ENCODE data around the gene PEX14.

PEX14 gene

DNA sequence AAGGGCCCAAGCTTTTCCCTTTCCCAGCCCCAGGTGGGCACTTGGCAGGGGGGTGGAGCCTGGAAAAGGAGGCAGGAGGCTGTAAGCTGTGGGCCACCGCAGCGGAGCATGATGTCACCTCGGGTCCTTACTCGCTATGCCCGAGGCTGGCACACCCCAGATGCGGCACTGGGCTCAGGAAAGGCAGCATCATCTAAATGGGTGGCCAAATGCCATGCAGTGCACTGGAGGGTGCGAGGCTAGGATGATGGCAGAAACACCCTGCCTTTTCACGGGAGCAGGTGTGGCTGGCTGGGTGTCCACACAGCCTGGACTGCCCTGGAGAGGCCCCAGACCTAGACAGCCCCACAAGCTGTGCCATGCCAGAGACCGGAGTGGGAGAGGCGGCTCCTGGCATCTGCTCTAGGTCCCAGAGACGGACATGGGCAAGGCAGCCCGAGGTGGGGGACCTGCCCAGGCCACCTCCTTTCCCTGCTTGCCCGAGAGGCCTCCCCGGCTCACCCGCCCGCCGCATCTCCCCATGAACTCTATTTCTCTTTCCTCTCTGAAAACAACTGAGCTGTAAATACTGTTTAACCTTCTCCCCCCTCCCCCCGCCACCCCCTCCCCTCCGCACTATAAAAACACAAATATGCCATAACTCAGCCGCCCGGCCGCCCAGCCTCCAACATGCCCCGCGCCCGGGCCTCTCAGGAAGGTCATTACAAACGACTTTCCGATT, 197.0 kb downstream of the PEX14 start:
- no peak for TF ChIP-seq GATA1 (IDR thresholded peaks at IDR 0.05; ENCODE audit: low read depth, low read length)
- no peak for TF ChIP-seq POLR2A (IDR thresholded peaks at IDR 0.05; ENCODE audit: low read length)
- DNase-seq: no peak

DNA sequence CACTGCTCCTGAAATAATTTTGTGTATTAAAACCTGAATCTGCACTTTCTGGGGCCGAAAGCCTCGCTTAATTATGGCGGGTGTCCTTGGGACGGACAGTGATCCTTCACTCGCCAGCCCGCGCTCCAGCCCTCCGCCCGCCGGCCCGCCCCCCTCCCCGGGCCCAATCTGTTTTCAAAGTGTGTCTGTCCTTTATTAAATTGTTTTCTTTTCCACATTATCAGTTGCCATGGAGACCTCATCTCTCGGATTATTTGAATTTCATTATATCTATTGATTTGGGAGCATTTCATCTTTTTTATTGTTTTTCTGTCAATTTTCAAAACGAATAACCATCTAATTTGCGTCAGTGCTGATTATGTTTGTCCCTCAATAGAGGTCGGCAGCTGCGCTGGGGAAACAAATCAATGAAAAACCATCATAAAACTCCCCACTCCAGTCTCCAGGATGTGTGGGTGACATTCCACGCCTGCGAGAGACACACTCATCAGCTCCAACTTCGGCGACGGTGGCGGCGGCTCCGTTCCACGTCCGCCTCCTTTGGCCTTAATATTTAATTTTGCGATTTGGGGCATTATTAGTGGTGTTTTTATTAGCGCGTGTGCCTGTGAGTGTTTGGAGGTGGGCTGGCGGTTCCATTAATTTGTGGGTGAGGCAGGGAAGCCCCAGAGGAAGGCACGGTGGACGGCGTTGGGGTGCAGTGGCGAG, 197.7 kb downstream of the PEX14 start:
- TF ChIP-seq POLR2A (IDR thresholded peaks at IDR 0.05; ENCODE audit: low read length) (no peak), GATA1 (IDR thresholded peaks at IDR 0.05; ENCODE audit: low read depth, low read length) (no peak)
- no peak for DNase-seq

DNA sequence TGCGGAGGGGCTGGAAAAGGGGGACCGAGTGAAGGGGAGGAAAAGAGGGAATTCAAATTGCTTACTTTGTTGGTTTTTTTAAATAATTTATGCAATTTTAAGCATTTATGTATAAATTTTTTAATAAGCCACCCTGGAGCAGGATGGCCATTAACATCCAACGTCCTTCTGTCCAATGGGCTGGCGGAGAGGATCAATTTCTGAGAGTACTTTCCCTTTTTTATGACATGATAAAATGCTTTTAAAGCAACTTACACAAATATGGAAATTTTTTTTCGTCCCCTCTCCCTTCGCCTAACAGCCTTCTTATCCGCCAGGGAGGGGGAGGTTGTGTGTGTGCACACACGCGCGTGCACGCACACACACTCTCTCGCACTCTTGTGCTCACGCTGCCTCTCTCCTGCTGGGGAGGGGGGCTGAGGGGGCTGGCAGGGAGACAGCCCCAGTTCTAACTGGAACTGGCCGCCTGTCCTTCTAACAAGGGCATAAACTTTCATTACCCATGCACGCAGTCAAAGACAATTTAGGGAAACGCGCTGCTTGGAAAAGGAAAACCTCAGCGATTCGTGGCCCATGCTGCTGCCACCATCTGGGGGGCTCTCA, 198.5 kb downstream of the PEX14 start:
- no peak for TF ChIP-seq POLR2A (IDR thresholded peaks at IDR 0.05; ENCODE audit: low read length)
- no peak for TF ChIP-seq GATA1 (IDR thresholded peaks at IDR 0.05; ENCODE audit: low read depth, low read length)

DNA sequence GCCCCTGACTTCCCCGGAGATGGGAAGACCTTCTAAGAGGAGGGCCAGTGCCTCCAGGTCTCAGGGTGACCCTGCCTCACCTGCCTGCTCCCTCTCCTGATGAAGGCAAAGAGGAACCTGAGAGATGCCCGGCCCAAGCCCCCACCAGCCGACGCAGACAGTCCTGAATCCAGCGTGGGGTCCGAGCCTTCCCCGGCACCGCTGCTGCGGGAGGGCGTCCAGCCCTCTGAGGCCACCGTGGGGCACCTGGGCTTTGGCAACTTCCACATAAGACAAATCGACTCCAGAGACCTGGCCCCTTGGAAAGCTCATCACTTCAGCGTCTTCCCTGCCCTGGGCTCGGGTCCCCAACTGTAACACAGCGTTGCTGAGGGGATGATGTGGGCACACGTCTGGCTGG, 199.5 kb downstream of the PEX14 start:
- TF ChIP-seq POLR2A (IDR thresholded peaks at IDR 0.05; ENCODE audit: low read length): no peak
- TF ChIP-seq GATA1 (IDR thresholded peaks at IDR 0.05; ENCODE audit: low read depth, low read length): no peak
- no peak for DNase-seq

More for the DNA sequence above, 198.5 kb downstream of the PEX14 start:
- no peak for DNase-seq

DNA sequence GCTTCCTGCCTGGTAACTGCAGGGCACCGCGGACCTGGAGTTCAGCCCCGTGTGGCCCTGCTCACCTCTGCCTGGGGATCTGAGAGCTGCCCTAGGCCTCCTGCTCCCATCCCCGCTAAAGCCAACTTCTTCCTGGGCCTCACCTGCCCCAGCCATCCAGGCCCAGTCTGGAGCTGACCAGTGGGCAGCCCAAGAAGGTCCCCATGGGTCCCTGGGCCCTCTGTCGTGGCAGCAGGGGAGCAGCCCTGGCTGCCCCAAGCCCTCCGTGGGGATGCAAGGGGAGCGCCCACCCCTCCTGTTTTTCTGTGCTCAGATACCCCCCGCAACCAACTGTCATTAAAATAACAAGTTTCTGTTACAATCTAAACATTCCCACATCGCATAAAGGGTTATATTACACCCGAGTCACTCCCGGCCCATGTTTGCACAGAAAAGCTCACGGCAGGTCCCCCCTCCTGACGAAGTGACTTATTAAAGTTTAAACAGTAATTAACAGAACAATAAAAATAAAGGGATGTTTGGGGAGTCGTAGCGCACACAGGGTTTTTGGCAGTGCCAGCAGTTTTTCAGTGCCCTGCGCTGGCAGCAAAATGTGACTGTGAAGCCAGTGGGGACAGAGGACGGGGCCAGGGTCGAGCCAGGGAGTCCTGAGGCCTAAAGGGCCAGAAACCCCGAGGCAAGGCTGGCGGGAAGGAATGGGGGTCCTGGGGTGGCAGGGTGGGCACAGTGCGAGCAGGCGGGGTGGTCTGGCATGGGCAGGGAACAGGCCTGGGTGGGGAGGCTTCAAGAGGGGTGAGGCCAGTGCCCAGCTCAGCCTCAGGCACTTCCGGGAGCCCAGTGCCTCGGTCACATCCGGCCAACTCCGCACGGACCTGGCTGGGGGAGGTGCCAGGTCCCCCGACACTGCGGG, 200.2 kb downstream of the PEX14 start:
- no peak for TF ChIP-seq GATA1 (IDR thresholded peaks at IDR 0.05; ENCODE audit: low read depth, low read length)
- TF ChIP-seq POLR2A (IDR thresholded peaks at IDR 0.05; ENCODE audit: low read length): no peak
- DNase-seq: no peak

DNA sequence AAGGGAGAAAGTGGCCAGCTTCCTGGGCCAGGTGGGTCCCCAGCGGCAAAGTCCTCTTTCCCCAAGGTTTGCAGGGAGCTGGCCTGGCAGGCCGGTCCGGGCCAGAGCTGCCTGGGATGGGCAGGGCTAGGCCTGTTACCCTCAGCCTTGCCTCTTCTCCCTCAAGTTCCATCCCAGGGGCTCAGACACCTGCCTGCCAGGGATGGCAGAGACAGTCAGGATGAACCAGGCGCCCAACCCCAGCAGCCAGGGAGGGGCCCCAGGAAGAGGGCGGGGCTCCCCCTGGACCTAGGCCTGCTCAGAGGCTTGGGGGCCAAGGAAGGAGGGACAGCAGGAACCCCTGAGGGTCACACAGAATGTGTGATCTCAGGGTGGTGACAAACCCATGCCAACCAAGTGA, 201.1 kb downstream of the PEX14 start:
- DNase-seq: no peak
- TF ChIP-seq POLR2A (IDR thresholded peaks at IDR 0.05; ENCODE audit: low read length): no peak

DNA sequence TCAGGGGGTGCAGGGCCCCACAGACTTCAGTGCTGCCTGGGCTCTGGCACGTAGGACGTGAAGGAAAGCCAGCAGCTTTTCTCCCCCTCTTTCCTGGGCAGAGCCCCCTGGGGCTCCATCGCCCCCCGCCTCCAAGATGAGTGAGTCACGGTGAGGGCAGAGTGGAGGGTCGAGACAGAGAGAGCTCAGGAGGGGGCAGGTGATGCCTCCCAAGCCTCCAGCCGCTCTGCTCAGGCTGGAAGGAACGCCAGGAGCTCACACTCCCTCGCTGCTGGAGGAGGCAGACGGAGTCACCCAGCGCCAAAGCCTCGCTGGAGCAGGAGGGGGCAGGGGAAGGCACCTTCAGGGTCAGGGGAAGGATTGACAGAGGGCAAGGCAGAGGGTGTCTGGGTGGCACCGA, 202.2 kb downstream of the PEX14 start:
- TF ChIP-seq POLR2A (IDR thresholded peaks at IDR 0.05; ENCODE audit: low read length): no peak
- no peak for TF ChIP-seq GATA1 (IDR thresholded peaks at IDR 0.05; ENCODE audit: low read depth, low read length)
- DNase-seq: no peak

DNA sequence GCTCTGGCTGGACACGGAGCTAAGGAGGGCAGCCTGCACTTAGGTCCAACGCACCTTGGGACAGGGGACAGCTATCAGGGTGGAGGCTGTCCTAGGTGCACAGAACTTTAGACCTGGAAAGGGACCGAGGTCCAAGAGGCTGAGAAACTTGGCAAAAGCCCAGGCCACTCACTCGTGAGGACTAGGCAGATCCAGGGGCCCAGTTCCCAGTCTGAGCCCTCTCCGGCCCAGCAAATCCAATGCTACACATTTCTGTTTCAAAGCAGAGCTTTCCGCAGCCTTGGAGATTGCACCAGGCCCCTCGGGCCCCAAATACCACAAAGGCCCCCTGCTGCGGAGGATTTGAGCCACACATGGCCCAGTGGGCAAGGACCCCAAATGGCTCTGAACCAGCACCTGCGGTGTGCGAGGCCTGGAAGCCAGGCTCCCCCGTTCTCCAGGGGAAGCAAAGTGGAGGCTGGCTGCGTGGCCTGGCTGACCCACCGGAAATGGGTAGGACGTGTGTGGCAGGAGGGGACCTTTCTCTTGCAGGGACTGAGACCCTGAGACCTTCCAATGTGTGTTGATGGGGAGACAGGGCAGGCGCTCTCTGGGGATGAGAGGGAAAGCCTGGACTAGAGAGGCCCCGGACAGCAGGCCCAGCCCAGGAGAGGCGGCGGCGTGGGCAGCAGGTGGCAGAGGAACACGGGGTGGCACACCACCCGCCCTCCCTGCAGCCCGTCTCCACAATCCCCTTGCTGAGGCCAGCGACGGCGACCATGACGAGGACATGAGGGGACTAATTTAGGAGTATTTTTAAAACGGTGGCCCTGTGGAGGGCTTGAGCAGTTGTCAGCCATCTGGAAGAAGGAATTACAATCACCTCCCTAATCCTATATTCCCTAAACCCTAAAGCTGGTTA, 203.0 kb downstream of the PEX14 start:
- TF ChIP-seq GATA1 (IDR thresholded peaks at IDR 0.05; ENCODE audit: low read depth, low read length) (no peak), POLR2A (IDR thresholded peaks at IDR 0.05; ENCODE audit: low read length) (no peak)
- DNase-seq: no peak

DNA sequence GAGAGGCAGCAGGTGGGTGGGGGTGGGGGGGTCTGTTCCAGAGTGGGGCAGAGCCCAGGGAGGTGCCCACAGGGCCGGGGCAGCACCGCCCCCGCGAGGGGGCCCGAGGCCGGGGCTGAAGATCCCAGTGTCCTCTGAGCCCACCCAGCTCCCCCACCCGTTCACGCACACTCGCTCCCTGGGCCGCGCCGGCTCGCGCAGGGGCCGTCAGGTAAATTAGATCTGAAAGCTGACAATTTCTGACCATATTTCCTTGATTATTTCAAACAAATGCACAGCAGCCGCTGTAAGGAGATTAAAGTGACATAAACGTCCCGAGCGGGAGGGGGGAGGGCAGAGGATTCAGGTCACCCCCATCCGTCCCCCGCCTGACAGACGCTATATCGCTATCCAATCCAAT, 203.7 kb downstream of the PEX14 start:
- TF ChIP-seq POLR2A (IDR thresholded peaks at IDR 0.05; ENCODE audit: low read length) (no peak), GATA1 (IDR thresholded peaks at IDR 0.05; ENCODE audit: low read depth, low read length) (no peak)
- no peak for DNase-seq

DNA sequence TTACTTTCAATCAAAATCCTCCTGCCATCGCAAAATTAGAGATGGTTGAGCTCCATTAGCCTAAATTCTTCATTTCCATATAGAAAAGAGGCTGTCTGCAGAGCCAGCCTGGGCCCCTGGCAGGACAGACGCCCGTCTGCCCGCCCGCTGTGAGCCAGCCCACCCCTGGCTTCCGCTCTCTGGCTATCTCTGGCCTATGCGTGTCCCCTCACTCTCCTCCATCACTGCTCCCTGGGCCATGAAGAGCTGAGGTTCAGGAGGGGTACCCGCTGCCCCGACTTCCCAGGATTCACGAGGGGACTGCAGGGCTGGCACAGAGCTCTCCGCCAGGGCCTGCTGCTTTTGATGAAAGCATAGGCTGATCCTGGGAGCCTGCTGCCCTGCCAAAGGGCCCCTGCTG, 204.1 kb downstream of the PEX14 start:
- no peak for DNase-seq
- no peak for TF ChIP-seq POLR2A (IDR thresholded peaks at IDR 0.05; ENCODE audit: low read length)
- no peak for TF ChIP-seq GATA1 (IDR thresholded peaks at IDR 0.05; ENCODE audit: low read depth, low read length)

DNA sequence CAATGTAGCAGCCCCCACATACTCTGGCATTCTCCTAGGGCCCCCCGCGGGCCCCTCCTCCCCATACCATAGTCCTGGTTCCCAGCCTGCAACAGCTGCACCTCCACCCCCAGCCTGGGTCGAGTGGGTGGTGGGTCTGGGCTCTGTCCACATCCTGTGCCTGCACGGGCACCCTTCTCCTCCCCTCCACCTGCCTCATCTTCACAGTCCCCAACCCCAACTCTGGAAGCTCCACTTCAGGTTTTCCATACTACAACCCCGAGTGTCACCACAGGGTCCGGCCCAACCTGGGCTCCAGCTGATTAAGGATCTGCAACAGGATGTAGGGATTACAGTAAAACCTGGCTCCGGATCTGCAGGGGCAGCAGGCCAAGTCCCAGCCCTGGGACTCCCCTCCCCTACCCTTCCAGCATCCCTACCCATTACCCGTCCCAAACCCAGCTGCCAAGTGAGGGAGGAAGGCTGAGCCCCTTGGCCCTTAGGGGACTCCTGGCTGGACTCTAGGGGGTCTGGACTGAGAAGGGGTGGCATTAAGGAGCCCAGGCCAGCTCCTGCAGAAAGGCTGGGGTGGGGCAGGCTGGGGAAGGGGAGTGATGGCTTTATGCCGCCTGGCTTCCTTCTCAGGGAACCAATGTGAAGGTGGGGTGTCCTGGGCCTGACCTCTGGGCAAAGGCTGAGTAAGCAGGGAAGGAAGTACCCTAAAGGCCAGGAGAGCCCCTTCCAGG, 204.9 kb downstream of the PEX14 start:
- no peak for DNase-seq
- no peak for TF ChIP-seq POLR2A (IDR thresholded peaks at IDR 0.05; ENCODE audit: low read length)
- no peak for TF ChIP-seq GATA1 (IDR thresholded peaks at IDR 0.05; ENCODE audit: low read depth, low read length)

All from erythroblast (primary cell).